ENCODE data around the gene PFKFB3.

DNA sequence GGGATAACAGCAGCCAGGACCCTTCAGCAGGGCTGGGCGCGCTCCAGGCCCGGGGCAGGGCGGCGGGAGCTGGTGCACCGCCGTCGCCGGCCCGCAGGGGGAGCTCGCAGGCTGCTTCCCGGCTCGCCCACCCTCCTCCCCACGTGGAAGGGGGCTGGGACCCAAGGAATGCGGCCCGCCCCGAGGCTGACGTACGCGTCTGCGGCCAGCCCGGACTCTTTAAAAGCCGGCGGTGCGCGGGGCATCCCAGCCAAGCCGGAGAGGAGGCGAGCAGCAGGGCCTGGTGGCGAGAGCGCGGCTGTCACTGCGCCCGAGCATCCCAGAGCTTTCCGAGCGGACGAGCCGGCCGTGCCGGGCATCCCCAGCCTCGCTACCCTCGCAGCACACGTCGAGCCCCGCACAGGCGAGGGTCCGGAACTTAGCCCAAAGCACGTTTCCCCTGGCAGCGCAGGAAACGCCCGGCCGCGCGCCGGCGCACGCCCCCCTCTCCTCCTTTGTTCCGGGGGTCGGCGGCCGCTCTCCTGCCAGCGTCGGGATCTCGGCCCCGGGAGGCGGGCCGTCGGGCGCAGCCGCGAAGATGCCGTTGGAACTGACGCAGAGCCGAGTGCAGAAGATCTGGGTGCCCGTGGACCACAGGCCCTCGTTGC, at the start of gene PFKFB3:
- TF ChIP-seq GATA2 (IDR thresholded peaks at IDR 0.05; ENCODE audit: low read depth, low read length) = no peak
- TF ChIP-seq GATA3 (IDR thresholded peaks at IDR 0.05; ENCODE audit: low read depth, low read length) = no peak
